TTC549 (cell line): ENCODE results near the gene ELOVL4.

Source experiments
- FAIRE-seq: peaks from 2 replicates; lab custom pipeline; 2012; peaks lifted over from hg19 to GRCh38; lab: Jason Lieb, UNC

The ELOVL4 gene

DNA sequence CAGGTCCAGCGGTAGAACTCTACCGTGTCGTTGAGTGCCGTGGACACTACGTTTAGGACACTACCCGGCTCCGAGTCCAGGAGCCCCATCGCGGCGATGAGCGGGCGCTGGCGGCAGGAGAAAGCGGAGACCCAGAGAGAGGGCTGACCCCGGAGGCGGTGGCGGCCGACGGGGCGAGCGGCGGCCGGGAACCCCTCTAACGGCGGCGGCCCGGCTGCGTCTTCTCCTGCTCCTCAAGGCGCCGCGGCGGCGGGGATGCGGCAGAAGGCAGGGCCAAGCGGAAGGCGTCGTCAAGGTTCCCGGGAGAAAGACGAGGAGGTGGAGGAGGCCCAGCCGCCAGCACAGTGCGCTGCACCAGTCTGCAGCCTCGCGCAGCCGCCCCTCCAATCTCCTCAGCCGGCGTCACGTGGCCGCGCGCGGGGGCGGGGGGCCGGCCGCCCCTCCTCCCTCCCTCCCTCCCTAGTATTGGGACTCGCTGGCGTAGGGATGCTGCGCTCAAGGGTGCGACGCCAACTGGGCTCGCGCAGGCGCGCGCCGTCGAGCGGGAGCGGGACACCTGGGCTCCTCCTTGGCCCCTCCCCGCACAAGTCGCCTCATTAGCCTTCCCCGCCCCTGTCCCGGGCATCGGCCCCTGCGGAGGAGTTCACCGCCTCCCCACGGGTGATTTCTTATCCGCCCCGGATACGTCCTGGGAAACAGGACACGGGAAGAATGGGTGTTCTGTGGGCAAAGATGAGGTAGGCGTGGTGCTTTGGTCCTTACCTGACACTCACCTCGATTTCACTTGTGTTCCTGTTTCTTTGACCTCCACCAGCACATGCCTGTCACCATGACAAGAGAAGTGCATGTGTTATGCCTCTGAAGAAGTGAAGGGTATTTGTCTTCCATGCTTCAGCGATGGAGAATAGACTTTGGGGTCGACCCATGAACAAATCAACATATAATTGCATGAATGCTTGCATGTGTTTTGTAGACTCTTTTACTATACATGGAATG is at the start of gene ELOVL4:
TSS of gene ELOVL4 (minus strand) at position 363 of the 996 bp plus-strand sequence. CDS start at position 89, 274 bp downstream.
- no peak for FAIRE-seq

- FAIRE-seq, result no peak
Observed at GRCh38 chr6:79993911-79994309, 46.6 kb upstream of the ELOVL4 start.

DNA sequence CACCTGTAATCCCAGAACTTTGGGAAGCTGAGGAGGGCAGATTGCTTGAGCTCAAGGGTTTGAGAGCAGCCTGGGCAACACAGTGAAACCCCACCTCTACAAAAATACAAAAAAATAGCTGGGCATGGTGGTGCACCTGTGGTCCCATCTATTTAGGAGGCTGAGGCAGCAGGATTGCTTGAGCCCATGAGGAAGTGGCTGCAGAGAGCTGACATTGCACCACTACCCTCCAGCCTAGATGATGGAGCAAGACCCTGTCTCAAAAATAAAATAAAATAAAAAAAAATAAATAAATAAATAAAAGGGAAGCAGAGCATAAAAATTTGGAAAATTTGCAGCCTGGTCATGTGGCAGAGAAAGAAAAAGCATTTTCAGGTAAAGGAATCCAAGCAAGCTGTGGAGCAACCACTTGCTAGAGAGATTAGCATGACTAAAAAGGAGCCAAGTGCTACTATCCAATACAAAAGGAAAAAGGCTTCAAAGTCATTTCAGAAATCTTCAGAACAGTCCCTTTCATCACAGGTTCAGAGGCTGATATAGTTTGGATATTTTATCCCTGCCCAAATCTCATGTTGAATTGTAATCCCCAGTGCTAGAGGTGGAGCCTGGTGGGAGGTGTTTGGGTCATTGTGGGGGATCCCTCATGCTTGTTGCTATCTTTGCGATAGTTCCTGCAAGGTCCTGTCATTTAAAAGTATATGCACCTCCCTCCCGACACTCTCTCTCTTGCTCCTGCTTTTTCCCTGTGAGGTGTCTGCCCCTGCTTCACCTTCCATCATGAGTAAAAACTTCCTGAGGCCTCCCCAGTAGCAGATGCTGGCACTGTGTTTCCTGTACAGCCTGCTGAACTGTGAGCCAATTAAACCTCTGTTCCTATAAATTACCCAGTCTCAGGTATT is 45.9 kb upstream of the ELOVL4 start:
- no peak for FAIRE-seq

DNA sequence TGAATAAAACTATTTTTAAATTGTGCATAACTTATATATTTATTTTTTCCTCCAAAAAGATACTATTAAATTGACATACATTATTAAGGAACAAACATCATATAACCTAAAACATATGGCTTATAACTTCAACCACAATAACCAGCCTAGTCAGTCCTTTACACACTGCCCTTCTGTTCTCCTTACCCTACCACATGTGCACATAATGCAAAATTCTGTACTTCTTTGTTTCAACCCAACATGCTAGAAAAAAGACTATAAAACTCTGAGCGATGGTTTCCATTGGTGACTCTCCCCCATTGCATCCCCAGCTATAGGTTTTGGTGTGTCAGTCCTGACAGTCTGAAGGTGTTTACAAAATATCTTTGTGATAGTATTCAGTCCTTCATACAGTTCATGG is 42.3 kb upstream of the ELOVL4 start:
- no peak for FAIRE-seq

DNA sequence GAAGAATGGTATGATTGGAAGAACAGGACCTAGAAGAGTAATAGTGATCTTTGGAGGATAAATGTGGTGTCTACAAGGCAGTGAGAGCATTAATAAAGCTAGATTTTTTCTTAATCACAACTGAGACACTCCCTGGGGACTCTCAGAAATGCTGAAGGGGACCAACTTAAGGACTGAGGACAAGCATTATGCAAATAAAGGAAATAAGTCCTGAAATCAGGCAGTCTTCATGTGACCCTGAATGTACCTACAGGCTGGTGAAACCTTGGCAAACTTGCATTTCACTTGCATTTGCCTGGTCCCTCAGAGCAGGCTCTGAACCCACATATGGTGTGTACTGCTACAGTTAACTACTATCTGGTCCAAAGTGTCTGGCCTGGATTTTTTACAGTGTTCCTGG is 37.8 kb upstream of the ELOVL4 start:
- FAIRE-seq, result no peak

GRCh38 chr6:79984261-79984660 is 36.9 kb upstream of the ELOVL4 start:
- no peak for FAIRE-seq

DNA sequence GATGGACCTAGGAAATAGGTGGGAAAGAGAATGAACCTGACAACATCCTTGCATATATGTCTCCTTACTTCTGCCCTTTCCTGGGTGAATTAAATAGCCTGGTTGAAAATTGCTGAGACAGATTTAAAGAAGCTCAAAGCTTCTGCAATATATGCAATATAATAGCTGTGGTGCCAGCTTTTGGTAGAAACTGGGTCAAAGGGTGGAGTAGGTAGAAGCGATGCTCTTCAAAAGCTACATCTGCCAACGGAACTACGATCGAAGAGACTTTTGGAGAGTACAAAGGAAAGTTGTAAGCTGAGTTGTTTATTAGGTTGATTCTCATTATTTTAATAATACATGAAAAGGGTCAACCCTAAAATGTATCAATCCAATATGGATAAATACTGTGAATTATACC is 34.3 kb upstream of the ELOVL4 start:
- FAIRE-seq, result no peak

DNA sequence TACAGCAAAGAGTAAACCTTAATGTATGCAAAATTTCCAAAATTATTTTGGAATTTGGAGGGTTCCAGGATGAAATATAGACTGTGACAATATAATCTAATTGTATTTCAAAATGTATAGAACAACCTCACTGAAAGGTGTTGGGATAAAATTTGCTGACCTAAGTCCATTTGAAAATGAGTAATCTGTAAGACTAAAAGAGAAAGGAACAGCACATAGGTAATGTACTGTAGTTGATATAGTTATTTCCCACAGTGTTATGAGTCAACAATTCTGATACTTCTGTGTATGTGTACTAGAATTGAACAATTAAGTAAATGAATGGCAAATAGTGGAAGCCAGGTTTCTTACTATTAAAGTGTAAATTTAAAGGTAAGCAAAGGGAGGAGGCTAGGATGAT is 23.8 kb upstream of the ELOVL4 start:
- no peak for FAIRE-seq

DNA sequence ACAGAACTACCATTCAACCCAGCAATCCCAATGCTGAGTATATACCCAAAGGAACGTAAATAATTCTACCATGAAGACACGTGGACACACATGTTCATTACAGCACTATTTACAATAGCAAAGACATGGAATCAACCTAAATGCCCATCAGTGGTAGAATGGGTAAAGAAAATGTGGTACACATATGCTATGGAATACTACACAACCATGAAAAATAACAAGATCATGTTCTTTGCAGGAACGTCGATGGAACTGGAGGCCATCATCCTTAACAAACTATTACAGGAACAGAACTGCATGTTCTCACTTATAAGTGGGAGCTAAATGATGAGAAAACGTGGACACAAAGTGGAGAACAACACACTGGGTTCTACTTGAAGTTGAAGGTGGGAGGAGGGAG is 22.4 kb upstream of the ELOVL4 start:
- FAIRE-seq, result no peak

DNA sequence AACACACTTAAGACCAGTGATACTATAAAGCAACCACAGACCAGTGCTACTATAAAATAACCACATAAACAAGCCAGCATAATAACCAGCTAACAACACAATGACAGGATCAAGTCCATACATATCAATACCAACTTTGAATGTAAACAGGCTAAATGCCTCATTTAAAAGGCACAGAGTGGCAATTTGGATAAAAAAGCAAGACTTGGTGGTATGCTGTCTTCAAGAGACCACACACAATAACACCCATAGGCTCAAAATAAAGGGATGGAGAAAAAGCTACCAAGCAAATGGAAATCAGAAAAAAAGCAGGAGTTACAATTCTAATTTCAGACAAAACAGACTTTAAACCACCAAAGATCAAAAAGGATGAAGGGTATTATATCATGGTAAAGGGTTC is 19.8 kb upstream of the ELOVL4 start:
- FAIRE-seq, result no peak

DNA sequence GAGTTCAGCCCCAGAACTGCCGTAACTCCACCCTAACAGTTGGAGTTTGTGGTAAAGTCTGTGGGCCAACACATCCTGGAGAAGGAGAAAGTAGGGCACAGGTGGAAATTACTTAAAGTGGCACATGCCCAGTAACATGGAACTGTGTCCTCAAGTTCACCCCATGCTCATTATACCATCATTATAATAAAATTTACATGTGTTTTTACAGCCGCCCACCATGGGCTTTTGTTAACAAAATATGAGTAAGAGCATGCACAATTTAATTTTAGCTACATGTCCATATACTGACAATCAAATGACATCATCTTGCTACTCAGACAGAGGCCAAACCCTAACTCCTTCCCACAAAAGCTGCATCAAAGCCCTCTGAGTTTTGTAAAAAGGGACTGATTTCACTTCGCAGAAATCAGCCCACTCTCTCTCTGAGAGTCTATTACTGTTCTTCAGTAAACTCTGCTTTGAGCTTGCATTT is 17.3 kb upstream of the ELOVL4 start:
- FAIRE-seq, result no peak

DNA sequence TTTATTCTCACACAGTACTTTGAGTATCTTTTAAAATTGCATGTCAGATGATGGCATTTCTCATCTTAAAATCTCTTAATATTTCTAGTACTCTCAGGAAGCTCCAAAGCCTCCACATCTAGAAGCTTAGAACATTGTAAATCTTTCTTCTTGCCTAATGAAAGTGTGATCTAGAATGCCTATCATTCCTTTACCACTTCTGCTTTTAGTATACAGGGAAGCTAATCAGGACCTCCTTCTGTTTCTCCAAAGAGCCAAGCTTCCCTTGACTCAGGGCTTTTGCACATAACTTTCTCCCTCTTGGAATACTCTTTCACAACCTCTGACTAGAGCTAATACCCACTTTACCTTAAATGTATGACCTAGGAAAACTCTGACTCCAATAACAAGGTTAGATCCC is 7.5 kb upstream of the ELOVL4 start:
- no peak for FAIRE-seq

GRCh38 chr6:79949233-79949632 is 1.9 kb upstream of the ELOVL4 start:
- peak; percentile 29 for FAIRE-seq

- FAIRE-seq, result no peak
Observed at GRCh38 chr6:79946272-79947190, 822 bp downstream of the ELOVL4 start.

DNA sequence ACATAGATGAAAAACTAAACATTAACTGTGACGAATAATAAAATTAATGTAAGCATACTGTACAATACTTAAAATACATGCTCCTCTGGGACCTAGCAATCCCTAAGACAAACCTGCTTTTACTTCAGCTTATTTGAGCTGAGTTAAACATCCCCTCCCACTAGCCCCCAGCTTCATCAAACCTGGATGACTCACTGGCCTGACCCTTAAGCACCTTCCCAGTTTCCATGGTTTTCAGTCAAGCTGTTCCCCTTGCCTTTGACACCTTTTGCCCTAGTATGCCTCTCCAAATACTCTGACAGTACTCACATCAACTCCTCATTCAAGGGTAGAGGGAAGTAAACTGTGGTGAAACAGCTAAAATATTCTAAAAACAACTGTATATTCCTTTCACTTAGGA is 4.2 kb downstream of the ELOVL4 start:
- no peak for FAIRE-seq

DNA sequence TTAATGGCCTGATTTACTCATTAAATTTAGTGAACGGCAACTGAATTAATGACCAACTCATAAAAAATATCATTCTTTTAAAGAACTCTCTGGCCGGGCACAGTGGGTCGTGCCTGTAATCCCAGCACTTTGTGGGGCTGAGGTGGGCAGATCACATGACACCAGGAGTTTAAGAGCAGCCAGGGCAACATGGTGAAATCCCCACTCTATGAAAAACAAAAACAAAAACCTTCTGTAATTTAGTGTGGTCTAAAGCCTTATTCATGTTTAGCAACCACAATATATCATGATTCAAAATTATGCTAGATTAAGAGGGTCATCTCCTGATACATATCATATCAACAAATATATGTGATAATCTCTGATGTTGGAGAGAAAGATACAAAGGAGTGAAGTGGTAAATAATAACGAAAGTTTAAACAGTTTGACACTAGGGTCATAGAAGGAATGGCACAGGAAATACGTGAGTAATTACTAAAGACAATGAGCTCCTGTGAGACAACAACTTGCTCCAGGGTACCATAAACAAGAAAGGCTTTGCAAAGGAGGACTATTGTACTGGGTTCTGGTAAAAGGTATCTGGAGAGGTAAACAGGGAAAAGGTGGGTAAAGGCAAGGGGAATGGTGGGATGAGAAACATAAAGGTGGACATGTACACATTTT is 5.7 kb downstream of the ELOVL4 start:
- no peak for FAIRE-seq

GRCh38 chr6:79928478-79928998 is 18.8 kb downstream of the ELOVL4 start:
- no peak for FAIRE-seq

DNA sequence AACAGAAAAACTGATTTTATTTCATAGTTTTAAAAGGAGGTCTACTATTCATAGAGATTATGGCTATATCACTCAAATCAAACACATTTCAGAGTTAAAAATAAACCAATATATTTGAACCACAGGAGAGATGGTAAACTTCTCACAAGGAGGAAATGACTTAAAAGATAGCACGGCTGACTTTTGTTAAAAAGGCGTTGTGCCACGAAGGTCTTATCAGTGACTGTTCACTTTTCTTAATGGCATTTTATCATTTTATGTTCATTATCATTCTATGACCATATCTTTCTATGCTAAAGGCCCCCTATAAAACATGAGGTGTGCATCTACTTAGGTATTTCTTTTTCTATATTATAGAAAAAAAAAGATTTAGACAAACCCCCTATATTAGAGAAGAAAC is 19.6 kb downstream of the ELOVL4 start:
- no peak for FAIRE-seq

- FAIRE-seq, result no peak
Observed at GRCh38 chr6:79923270-79923669, 24.1 kb downstream of the ELOVL4 start.

- FAIRE-seq, result no peak
Observed at GRCh38 chr6:79922018-79922417, 25.3 kb downstream of the ELOVL4 start.

GRCh38 chr6:79913369-79913768 is 34.0 kb downstream of the ELOVL4 start:
- no peak for FAIRE-seq
